K562 (cell line): ENCODE data around the gene ARID3A. TPM values are rescaled to one million over a fixed set of nuclear protein-coding genes. Genes with fewer than 3 reads are reported as not detected.

Experiments
- ATAC-seq: fragments of 200-7000 bp; cut with Tn5 transposase; 3 replicates; pipeline ENCODE4 v1.9.1; 2020; ENCODE audit warnings: moderate library complexity
- BruUV-seq: library from RNA; stranded (reverse); fragments of 400-500 nt; replicated peaks from 2 replicates; lab custom pipeline; 2021; lab: Mats Ljungman, UMichigan
- CTCF ChIA-PET: fragments of 300-600 bp; formaldehyde crosslinking; extraction: SDS; loops from one replicate; lab custom pipeline; 2021; ENCODE audit warnings: low intra/inter-chr PET ratio; lab: Yijun Ruan, JAX
- POLR2A ChIA-PET: fragments of 300-600, 350-650 bp; sonication (Branson Sonifier 250); formaldehyde crosslinking; extraction: SDS; loops from one replicate; lab custom pipeline; 2021; ENCODE audit warnings: antibody characterized with exemption, inconsistent platforms; lab: Yijun Ruan, JAX
- DNase-seq, 4 experiments: peaks; one replicate each; pipeline versions ENCODE4 v3.0.0 to v3.0.0-alpha.2; 2011 to 2018; ENCODE audit warnings: low spot score in 3 of 4, mixed read lengths in 3 of 4; ENCODE audit errors: extremely low read depth in 1 of 4
- FAIRE-seq: peaks from 2 replicates; lab custom pipeline; 2011; peaks lifted over from hg19 to GRCh38; lab: Jason Lieb, UNC
- H2AFZ ChIP-seq: 2 replicates; pipeline ENCODE4 v1.6.0; 2011; ENCODE audit warnings: low read depth, low read length, control low read depth, inconsistent platforms
- H3K27ac ChIP-seq: fragments of 200-600 bp; 3 replicates; pipeline ENCODE4 v1.8.0; 2011; ENCODE audit warnings: low read depth, mild to moderate bottlenecking, control low read depth, inconsistent platforms, low read length, moderate library complexity, mixed read lengths; ENCODE audit errors: extremely low read depth
- H3K27me3 ChIP-seq, 2 experiments: fragments of 300-600 bp in 1 of 2; 2 replicates in 1 of 2; 3 replicates in 1 of 2; pipeline versions ENCODE4 v1.6.0 to v1.8.0; 2011; ENCODE audit warnings: inconsistent platforms in 2 of 2, low read length in 2 of 2, mild to moderate bottlenecking in 1 of 2, mixed read lengths in 1 of 2, moderate library complexity in 1 of 2; ENCODE audit not compliant: control insufficient read depth in 2 of 2, insufficient read depth in 2 of 2
- H3K36me3 ChIP-seq: fragments of 300-600 bp; 3 replicates; pipeline ENCODE4 v1.8.0; 2011; ENCODE audit warnings: mild to moderate bottlenecking, low read length, inconsistent platforms; ENCODE audit not compliant: control insufficient read depth, insufficient read depth
- H3K4me1 ChIP-seq, 2 experiments: fragments of 200-600 bp in 1 of 2; replicated peaks in 1 of 2; 2 replicates in 1 of 2; 3 replicates in 1 of 2; pipeline versions ENCODE4 v1.5.1 to v1.8.0; 2011; ENCODE audit warnings: inconsistent platforms in 2 of 2, low read length in 2 of 2, mild to moderate bottlenecking in 1 of 2, mixed read lengths in 1 of 2, moderate library complexity in 1 of 2; ENCODE audit not compliant: control insufficient read depth in 2 of 2, insufficient read depth in 2 of 2
- H3K4me2 ChIP-seq: 2 replicates; pipeline ENCODE4 v1.6.1; 2011; ENCODE audit warnings: low read length, control low read depth, inconsistent platforms, mixed read lengths; ENCODE audit not compliant: insufficient read depth
- H3K4me3 ChIP-seq: fragments of 200-600 bp; sonication (generic), shearing (Covaris generic); 2 replicates; pipeline ENCODE4 v1.5.1; 2016; ENCODE audit warnings: control low read depth, inconsistent platforms
- H3K79me2 ChIP-seq: fragments of 200-600 bp; 3 replicates; pipeline ENCODE4 v1.8.0; 2011; ENCODE audit warnings: low read length, inconsistent platforms; ENCODE audit not compliant: control insufficient read depth, insufficient read depth
- H3K9ac ChIP-seq, 2 experiments: 2 replicates each; pipeline versions ENCODE4 v1.6.0 to v1.6.1; 2011; ENCODE audit warnings: low read depth in 2 of 2, low read length in 2 of 2, control low read depth in 1 of 2, inconsistent platforms in 1 of 2, mild to moderate bottlenecking in 1 of 2, mixed read lengths in 1 of 2; ENCODE audit not compliant: insufficient read depth in 1 of 2
- H3K9me1 ChIP-seq: one replicate; pipeline ENCODE4 v1.6.0; 2011; ENCODE audit warnings: inconsistent platforms, mild to moderate bottlenecking, low read length, moderate library complexity; ENCODE audit not compliant: control insufficient read depth, insufficient read depth
- H3K9me3 ChIP-seq: replicated peaks from 2 replicates; pipeline ENCODE4 v1.5.1; 2011; ENCODE audit warnings: low read depth, low read length, inconsistent platforms; ENCODE audit not compliant: control insufficient read depth, insufficient read depth
- H4K20me1 ChIP-seq: replicated peaks from 2 replicates; pipeline ENCODE4 v1.6.1; 2011; ENCODE audit warnings: low read length, inconsistent platforms, mixed read lengths; ENCODE audit not compliant: control insufficient read depth, insufficient read depth
- CBFA2T3 ChIP-seq: fragments of 450-650 bp; IDR thresholded peaks from 2 replicates; pipeline ENCODE4 v1.6.1; 2017
- HDAC2 ChIP-seq: fragments of 450-650 bp; IDR thresholded peaks from 2 replicates; pipeline ENCODE4 v1.6.1; 2016; ENCODE audit warnings: mild to moderate bottlenecking
- KLF13 ChIP-seq: fragments of 450-650 bp; IDR thresholded peaks from 2 replicates; pipeline ENCODE4 v1.6.1; 2016; ENCODE audit warnings: missing genetic modification characterization, low read depth, mild to moderate bottlenecking, missing compliant biosample characterization, moderate library complexity, borderline replicate concordance
- RCOR1 ChIP-seq, 2 experiments: IDR thresholded peaks; 2 replicates each; pipeline ENCODE4 v1.6.1; 2012; ENCODE audit warnings: low read depth in 2 of 2, low read length in 2 of 2, borderline replicate concordance in 1 of 2, improper control_type of control experiment in 1 of 2
- SAP30 ChIP-seq: fragments of 200-600 bp; sonication (generic); IDR thresholded peaks from 2 replicates; pipeline ENCODE4 v1.6.1; 2012; ENCODE audit warnings: borderline replicate concordance, low read depth, mild to moderate bottlenecking, moderate library complexity, low read length, control low read depth, inconsistent platforms; ENCODE audit not compliant: insufficient read depth, poor library complexity, severe bottlenecking
- STAT5A ChIP-seq: IDR thresholded peaks from 2 replicates; pipeline ENCODE4 v1.6.1; 2012; ENCODE audit warnings: low read length, inconsistent platforms, borderline replicate concordance
- TEAD4 ChIP-seq, 2 experiments: sonication (generic) in 1 of 2; formaldehyde crosslinking in 1 of 2; IDR thresholded peaks; 2 replicates each; pipeline versions ENCODE4 v1.6.1 to v1.8.0; 2012 to 2022; ENCODE audit warnings: borderline replicate concordance in 1 of 2, inconsistent platforms in 1 of 2, low read length in 1 of 2, mild to moderate bottlenecking in 1 of 2, missing genetic modification reagents in 1 of 2
- ZNF586 ChIP-seq: fragments of 450-650 bp; formaldehyde crosslinking; conservative IDR thresholded peaks from 2 replicates; pipeline ENCODE4 v1.4.0; 2020; ENCODE audit warnings: mild to moderate bottlenecking, moderate library complexity
- WGBS: fragments of 100-300 bp; shearing (Covaris generic); methylation state at CpG from one replicate; pipeline ENCODE4 v1.1.6; 2016; ENCODE audit warnings: low coverage, mixed read lengths; ENCODE audit not compliant: insufficient coverage; ENCODE audit errors: missing lambda C conversion rate; 5-methylcytosine and 5-hydroxymethylcytosine counted together
- in situ Hi-C: fragments of 300-500 bp; cut with MboI; formaldehyde crosslinking; loops from 4 replicates; pipeline ENCODE4 v1.15.0; 2018; ENCODE audit warnings: inconsistent platforms, mixed read lengths
- intact Hi-C: fragments of 100-400 bp; cut with micrococcal nuclease; formaldehyde crosslinking; loops from 2 replicates; pipeline ENCODE4 v1.14.2; 2022
- polyA plus RNA-seq, 8 experiments: library from polyadenylated mRNA; depleted of rRNA in 4 of 8; stranded (reverse) in 5 of 8; unstranded in 3 of 8; fragments of >200 nt; fragmentation: Nextera tagmentation in 2 of 8; fragmentation: Illumina TruSeq in 1 of 8; extraction: Ambion mirVana in 2 of 8; extraction: Trizol in 1 of 8; gene quantifications; 2 replicates each; pipeline versions ENCODE4 v1.2.1 to v1.2.3, GENCODE V29; 2011 to 2014; ENCODE audit warnings: inconsistent platforms in 1 of 8, missing spikeins in 1 of 8
- total RNA-seq, 7 experiments: library from RNA; depleted of rRNA in 6 of 7; stranded (reverse); fragments of >200 nt in 6 of 7; fragmentation: Illumina TruSeq in 2 of 7; extraction: Trizol in 2 of 7; gene quantifications; 2 replicates each; pipeline versions ENCODE4 v1.2.1 to v1.2.3, GENCODE V29; 2011 to 2021; ENCODE audit warnings: low replicate concordance in 1 of 7
- TF ChIP-seq, protein P1 (sequence below): fragments of 250-450 bp; sonication (Bioruptor Pico); IDR thresholded peaks from 2 replicates; pipeline ENCODE4 v1.9.0; 2021; ENCODE audit warnings: mild to moderate bottlenecking, inconsistent platforms
- TF ChIP-seq, protein P2 (sequence below): fragments of 450-650 bp; IDR thresholded peaks from 2 replicates; pipeline ENCODE4 v1.6.1; 2018; ENCODE audit not compliant: partially characterized antibody
- TF ChIP-seq, protein P3 (sequence below): sonication (generic); formaldehyde crosslinking; IDR thresholded peaks from 2 replicates; pipeline ENCODE4 v1.4.0; 2020; ENCODE audit warnings: mild to moderate bottlenecking, missing genetic modification reagents

Gene ARID3A
- total and polyA plus RNA-seq, 9 of the 15 experiments (the other 6 are each of a cell fraction or from before 2014, with no cell fraction given) = 1.4 to 118 (median 31.2) TPM

DNA sequence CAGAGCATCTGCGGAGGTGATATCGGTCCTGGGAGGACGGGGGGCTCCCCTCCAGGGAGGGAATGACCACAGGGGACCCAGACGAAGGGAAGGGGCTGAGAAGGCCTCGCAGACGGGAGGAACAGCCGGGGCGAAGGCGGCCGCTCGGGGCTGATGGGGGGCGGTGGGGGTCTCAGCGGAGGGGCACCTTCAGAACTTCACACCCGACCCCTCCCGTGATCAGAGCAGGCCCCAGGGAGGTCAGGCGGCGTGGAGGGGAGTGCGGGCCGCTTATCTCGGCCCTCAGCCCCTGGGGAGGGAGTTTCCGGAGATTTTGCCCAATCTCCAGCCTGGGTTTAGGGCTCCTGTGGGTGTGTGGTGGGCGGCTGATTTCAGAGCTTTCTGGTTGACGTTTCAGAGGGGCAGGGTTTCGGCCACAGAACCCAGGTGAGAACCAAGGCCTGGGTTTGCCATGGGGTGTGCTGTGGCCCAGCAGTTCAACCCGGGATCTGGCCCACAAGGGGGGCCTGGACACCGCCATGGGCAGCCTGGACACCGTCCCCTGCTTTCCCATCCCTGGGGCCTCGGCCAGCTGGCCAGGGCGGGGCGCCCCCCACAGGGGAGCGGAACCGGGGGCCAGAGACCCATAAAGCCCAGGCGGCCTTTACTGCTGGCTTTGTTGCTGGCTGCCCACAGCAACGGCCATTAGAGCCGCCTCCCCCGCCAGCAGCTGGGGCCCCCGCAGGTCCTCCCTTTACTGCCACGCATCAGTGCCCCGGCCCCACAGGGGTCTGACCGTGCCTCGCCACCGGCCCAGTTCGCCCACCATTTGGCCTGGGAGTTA is 29.0 kb downstream of the ARID3A start:
- ATAC-seq = peak; percentile 83
- H3K4me1 ChIP-seq = peaks cover 56 to 92% of the 10 kb centered on the region in 2 experiments
- peak overlapping the region; percentile 7; the same call in 1 of the 2 replicates for H3K4me3 ChIP-seq
- in situ Hi-C loops (no loop called here), intact Hi-C loops (loop anchor here (2.0 kb wide), 1 partner anchor 30 kb away; no protein-coding TSS in a partner anchor)
- peaks cover 83% of the 10 kb centered on the region for H3K79me2 ChIP-seq
- H3K9me3 ChIP-seq = no peaks in the 10 kb centered on the region
- peak; percentile 81 for FAIRE-seq
- H3K36me3 ChIP-seq = peaks cover 22% of the 10 kb centered on the region; the same call in 1 of the 3 replicates
- H3K4me2 ChIP-seq = peak overlapping the region; percentile 64
- 12% methylated on average over 29 of the region's 43 CpGs for WGBS
- H3K9me1 ChIP-seq = no peaks in the 10 kb centered on the region
- peak; percentile 77 to 93 (median 86) for DNase-seq
- H2AFZ ChIP-seq = no peak overlapping the region
- H3K27me3 ChIP-seq = no peaks in the 10 kb centered on the region
- peak overlapping the region; percentile 59 to 76 for H3K9ac ChIP-seq
- ChIA-PET CTCF (no interaction called here), POLR2A (interaction anchor here (0.6 to 1.0 kb wide), 5 partner anchors 11 to 448 kb away, joined by 3 to 5 read pairs (median 3); no protein-coding TSS in a partner anchor)
- H4K20me1 ChIP-seq = no peaks in the 10 kb centered on the region
- H3K27ac ChIP-seq = peak overlapping the region; percentile 96
- BruUV-seq = no TSS peak
- TF ChIP-seq, protein P1, sequence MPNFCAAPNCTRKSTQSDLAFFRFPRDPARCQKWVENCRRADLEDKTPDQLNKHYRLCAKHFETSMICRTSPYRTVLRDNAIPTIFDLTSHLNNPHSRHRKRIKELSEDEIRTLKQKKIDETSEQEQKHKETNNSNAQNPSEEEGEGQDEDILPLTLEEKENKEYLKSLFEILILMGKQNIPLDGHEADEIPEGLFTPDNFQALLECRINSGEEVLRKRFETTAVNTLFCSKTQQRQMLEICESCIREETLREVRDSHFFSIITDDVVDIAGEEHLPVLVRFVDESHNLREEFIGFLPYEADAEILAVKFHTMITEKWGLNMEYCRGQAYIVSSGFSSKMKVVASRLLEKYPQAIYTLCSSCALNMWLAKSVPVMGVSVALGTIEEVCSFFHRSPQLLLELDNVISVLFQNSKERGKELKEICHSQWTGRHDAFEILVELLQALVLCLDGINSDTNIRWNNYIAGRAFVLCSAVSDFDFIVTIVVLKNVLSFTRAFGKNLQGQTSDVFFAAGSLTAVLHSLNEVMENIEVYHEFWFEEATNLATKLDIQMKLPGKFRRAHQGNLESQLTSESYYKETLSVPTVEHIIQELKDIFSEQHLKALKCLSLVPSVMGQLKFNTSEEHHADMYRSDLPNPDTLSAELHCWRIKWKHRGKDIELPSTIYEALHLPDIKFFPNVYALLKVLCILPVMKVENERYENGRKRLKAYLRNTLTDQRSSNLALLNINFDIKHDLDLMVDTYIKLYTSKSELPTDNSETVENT = no peak
- TF ChIP-seq ZNF586 = no peak
- TF ChIP-seq TEAD4 (IDR thresholded peaks at IDR 0.05; ENCODE audit: low read length) = no peak
- no peak for TF ChIP-seq TEAD4 (CRISPR knock-in tag; IDR thresholded peaks at IDR 0.05; ENCODE audit: borderline replicate concordance)
- peak; percentile 33; the same call in 1 of the 2 replicates for TF ChIP-seq STAT5A
- peak; percentile 81 for TF ChIP-seq CBFA2T3
- TF ChIP-seq, protein P2, sequence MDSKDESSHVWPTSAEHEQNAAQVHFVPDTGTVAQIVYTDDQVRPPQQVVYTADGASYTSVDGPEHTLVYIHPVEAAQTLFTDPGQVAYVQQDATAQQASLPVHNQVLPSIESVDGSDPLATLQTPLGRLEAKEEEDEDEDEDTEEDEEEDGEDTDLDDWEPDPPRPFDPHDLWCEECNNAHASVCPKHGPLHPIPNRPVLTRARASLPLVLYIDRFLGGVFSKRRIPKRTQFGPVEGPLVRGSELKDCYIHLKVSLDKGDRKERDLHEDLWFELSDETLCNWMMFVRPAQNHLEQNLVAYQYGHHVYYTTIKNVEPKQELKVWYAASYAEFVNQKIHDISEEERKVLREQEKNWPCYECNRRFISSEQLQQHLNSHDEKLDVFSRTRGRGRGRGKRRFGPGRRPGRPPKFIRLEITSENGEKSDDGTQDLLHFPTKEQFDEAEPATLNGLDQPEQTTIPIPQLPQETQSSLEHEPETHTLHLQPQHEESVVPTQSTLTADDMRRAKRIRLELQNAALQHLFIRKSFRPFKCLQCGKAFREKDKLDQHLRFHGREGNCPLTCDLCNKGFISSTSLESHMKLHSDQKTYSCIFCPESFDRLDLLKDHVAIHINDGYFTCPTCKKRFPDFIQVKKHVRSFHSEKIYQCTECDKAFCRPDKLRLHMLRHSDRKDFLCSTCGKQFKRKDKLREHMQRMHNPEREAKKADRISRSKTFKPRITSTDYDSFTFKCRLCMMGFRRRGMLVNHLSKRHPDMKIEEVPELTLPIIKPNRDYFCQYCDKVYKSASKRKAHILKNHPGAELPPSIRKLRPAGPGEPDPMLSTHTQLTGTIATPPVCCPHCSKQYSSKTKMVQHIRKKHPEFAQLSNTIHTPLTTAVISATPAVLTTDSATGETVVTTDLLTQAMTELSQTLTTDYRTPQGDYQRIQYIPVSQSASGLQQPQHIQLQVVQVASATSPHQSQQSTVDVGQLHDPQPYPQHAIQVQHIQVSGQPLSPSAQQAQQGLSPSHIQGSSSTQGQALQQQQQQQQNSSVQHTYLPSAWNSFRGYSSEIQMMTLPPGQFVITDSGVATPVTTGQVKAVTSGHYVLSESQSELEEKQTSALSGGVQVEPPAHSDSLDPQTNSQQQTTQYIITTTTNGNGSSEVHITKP = no peak
- TF ChIP-seq, protein P3, sequence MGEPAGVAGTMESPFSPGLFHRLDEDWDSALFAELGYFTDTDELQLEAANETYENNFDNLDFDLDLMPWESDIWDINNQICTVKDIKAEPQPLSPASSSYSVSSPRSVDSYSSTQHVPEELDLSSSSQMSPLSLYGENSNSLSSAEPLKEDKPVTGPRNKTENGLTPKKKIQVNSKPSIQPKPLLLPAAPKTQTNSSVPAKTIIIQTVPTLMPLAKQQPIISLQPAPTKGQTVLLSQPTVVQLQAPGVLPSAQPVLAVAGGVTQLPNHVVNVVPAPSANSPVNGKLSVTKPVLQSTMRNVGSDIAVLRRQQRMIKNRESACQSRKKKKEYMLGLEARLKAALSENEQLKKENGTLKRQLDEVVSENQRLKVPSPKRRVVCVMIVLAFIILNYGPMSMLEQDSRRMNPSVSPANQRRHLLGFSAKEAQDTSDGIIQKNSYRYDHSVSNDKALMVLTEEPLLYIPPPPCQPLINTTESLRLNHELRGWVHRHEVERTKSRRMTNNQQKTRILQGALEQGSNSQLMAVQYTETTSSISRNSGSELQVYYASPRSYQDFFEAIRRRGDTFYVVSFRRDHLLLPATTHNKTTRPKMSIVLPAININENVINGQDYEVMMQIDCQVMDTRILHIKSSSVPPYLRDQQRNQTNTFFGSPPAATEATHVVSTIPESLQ (CRISPR knock-in tag) = no peak
- TF ChIP-seq RCOR1 (IDR thresholded peaks at IDR 0.05; ENCODE audit: borderline replicate concordance in 1 of 2, low read depth in 2 of 2, low read length in 2 of 2) = peak in 1 of 2 experiments; percentile 69; a peak in 2 of 4 replicates
- TF ChIP-seq KLF13 (tag) = 0 out of 2 replicates have a peak, but pooled peaks have one; percentile 28
- TF ChIP-seq SAP30 = no peak
- peak; percentile 83 for TF ChIP-seq HDAC2
